Inferior parietal cortex (tissue), 1 donor: ENCODE results near the gene CEP192.
"Not testable (repeated sequence)": the region's sequence is repeated elsewhere in the genome, so short reads cannot be mapped to it uniquely, and the experiment has no call there.

Source experiments
- DNase-seq: peaks from one replicate; pipeline ENCODE4 v3.0.0-alpha.2; 2016; ENCODE audit errors: extremely low spot score

Gene CEP192

GRCh38 chr18:12993439-12993838 is 2.3 kb downstream of the CEP192 start:
- no peak for DNase-seq

GRCh38 chr18:12995424-12995823 is 4.3 kb downstream of the CEP192 start:
- DNase-seq = no peak

- no peak for DNase-seq
Observed at GRCh38 chr18:12995952-12996477, 4.9 kb downstream of the CEP192 start.

- DNase-seq = no peak
Observed at GRCh38 chr18:12996661-12997292, 5.6 kb downstream of the CEP192 start.

DNA sequence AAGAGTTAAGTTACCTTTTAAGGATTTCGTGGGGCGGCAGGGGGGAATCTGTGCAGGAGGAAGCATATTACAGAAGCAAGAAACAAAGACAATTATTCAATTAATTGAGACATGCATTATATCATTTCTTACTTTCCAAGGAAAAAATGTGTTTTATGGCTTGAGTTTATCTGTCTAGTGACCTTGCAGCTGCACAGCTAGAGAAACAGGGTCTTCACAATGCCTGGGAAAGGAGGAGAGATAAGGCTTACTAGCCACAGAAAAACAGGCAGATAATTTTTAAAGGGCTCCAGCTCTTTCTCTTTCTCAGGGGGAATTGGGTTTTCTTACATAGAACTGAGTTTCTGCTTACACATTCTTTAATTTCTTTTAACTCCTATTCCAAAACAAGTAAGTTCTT is 6.2 kb downstream of the CEP192 start:
- not testable (repeated sequence) for DNase-seq

DNA sequence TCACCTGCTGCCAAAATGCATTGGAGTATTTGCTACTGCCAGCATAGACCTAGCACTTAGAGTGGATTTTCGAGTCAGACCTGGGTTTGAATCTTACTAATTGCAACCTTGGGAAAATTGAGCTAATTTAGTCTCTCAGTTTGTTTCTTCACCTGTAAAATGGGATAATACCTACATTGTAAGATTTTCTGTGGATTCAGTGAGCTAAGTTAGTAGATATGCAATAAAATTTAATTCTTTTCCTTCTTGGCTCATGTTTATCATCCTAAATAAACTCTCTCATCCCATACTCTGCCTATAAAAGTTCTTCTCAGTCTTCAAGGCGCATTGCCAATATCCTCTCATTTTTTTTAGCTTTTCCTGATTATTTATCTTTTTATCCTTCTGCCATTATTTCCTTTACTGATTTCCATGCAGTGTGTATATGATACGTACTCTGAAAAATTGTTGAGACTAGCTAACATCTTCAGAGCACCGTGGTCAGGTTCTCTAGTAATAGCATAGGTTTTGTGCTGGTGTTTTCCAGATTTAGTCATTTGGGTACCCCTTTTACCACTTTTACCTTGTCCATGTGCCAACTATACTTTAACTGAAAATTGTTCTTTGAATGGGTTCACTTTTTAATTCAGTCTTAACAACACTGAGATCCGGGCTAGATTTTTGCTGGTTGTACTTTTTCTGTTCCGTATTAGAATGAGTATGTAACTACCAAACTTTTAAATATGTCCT is 7.3 kb downstream of the CEP192 start:
- no peak for DNase-seq

DNA sequence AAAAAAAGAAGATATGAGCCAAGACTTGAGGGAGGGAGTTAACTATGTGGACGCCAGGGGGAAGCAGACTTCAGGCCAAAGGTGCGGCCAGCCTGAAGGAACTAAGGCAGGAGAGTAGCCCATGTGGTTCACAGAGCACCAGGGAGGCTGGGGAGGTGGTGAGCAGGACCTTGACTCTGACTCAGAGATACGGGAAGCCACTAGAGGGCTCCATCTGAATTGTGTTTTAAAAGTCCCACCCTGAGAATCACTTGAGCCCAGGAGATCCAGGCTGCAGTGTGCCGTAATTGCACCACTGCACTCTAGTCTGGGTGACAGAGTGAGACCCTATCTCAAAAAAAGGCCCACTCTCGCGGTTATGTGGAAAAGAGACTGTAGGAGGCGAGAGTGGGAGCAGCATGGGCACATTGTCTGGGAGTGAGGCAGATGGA is 12.3 kb downstream of the CEP192 start:
- peak; percentile 34 for DNase-seq

GRCh38 chr18:13004396-13004795 is 13.2 kb downstream of the CEP192 start:
- no peak for DNase-seq

- no peak for DNase-seq
Observed at GRCh38 chr18:13005289-13005688, 14.1 kb downstream of the CEP192 start.

DNA sequence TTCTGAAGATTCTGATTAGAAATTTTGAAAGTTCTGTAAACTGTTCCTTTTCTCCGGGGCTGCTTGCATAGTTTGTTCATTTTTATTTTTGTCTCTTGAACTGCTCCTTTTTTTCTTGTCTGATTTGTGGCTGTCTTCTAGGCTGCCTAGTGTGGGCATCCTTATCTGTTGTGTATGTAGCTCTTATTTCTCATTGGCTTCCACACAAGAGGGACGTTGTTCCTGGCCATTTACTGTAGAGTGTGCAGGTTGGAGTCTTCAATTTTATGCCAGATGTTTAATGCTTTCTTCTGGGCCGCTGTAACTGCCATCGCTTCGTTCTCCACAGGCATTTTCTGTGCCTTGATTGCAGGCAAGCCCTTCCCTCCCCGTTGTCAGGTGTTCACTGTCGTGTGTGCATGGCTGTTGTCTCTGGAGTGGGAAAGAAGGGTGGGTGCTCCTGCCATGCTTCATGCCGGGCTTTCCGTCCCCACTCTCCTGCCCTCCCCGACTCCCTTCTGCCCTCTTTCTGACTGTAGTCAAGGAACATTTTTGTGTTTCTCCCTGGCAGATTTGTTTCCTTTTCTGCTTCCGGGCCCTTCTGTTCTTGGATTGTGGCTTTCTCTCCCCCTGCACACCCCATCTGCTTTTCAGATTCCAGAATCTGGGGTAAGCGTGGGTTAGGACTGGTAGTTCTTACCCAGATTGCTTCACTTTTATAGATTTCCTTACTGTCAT is 15.5 kb downstream of the CEP192 start:
- no peak for DNase-seq

DNA sequence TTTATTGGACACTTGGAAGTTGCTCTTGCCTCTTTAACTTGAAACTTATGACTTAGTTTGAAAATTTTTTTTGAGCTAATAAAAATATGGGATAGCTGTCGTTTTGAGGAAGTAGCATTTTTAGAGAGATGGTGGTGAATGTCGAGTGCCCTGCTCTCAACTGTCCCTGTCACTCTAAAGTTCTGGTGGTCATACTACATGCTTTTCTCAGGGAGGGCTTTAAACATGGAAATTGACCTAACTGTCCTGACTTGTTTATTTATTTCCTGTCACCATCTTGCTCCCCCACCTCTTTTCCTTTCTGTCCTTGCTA is 16.0 kb downstream of the CEP192 start:
- no peak for DNase-seq

DNA sequence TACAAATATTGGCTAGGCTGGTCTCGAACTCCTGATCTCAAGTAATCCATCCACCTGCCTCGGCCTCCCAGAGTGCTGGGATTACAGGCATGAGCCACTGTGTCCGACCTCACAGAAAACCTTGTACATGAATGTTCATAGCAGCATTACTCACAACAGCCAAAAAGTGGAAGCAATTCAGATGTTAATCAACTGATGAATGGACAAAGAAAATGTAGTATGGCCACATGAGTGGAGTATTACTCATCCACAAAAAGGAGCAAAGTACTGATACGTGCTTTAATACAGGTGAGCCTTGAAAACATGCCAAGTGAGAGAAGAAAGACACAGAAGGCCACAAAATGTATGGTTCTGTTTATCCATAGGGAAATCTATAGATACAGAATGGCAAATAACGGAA is 20.6 kb downstream of the CEP192 start:
- no peak for DNase-seq

DNA sequence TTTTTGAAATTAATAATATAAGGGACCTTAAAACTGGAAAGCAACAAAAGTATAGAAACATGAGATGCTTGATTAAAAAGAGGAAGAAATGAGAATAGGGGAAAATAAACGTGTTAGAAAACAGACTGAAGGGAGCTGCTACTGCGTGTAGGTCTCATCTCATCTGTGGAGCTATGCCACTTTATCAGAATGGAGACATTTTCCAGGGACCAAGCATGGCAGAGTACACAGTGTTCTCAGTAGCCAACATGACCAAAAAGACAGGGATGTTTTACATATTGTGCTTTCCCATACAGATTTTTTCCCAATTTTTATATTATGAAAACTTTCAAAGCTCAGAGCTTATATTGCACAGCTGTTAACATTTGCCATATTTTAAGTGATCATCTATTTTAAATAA is 23.1 kb downstream of the CEP192 start:
- DNase-seq = no peak

DNA sequence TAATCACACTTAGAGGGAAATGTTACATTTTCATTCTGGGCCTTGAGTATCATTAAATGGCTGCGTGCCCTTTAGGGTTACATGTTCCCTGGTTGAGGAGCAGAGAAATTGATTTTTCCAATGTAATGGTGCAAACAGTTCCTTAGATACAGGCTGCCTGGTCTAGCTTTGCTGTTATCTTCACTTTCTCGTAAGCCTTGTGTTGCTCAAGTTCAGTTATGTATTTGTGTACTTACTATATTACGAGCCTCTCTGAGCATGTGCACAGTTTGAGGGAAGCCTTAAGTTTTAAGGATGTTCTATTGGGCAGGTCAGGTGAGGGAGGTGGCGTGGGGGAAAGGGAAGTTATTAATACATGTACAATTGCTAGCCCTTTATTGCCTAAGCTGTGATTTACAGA is 23.7 kb downstream of the CEP192 start:
- no peak for DNase-seq

DNA sequence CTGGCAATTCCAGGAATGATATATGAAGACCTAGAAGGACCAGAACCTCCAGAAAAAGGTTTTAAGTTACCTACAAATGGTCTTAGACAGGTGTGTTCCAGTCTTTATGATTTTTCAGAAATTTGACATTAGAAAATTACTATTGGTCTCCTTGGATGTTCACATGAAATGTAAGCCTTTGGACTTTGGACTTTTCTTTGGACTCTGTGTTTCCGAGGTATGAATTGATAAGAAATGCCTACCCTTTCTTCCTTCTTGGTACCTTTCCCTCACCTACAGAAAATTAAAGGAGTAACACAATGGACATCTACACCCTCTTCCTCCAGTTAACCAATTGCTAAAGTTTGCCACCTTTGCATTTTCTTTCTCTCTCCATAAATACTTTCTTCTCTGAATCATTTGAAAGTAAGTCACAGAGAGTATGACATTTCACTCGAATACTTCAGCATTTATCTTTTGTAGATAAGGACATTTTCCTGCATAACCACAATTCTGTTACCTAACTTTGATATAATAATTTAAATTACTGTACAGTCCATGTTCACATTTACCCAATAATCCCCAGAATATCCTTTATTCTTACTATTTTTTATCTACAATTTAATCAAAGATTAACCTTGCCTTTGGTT is 26.2 kb downstream of the CEP192 start:
- no peak for DNase-seq

- no peak for DNase-seq
Observed at GRCh38 chr18:13018374-13018773, 27.2 kb downstream of the CEP192 start.

GRCh38 chr18:13019301-13019700 is 28.1 kb downstream of the CEP192 start:
- no peak for DNase-seq

GRCh38 chr18:13022644-13023043 is 31.5 kb downstream of the CEP192 start:
- no peak for DNase-seq

- no peak for DNase-seq
Observed at GRCh38 chr18:13025233-13025632, 34.1 kb downstream of the CEP192 start.

DNA sequence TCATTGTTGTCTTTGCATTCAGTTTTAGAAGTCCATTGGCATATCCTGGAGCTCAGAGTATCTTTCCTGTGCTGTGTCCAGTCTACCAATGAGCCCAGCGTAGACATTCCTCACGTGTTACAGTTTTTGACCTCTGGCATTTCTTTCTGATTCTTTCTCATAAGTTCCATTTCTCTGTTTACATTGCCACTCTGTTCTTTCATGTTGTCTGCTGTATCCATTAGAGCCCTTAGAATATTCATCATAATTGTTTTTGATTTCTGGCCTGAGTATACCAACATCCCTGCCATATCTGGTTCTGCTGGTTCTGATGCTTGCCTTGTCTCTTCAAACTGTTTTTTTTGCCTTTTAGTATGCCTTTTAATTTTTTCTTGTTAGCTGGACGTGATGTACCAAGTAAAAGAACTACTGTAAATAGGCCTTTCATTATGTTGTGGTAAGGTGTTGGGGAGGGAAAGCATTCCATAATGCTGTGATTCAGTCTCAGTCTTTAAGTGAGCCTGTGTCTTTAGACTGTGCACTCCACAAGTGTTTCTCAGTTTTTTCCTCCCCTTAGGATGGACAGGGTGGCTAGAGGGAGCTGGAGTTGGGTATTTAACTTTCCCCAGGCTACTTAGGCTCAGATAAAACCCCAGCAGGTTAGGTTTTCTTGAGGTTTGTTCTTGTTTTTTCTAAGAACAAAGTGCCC is 35.6 kb downstream of the CEP192 start:
- no peak for DNase-seq

GRCh38 chr18:13028869-13029268 is 37.7 kb downstream of the CEP192 start:
- no peak for DNase-seq

DNA sequence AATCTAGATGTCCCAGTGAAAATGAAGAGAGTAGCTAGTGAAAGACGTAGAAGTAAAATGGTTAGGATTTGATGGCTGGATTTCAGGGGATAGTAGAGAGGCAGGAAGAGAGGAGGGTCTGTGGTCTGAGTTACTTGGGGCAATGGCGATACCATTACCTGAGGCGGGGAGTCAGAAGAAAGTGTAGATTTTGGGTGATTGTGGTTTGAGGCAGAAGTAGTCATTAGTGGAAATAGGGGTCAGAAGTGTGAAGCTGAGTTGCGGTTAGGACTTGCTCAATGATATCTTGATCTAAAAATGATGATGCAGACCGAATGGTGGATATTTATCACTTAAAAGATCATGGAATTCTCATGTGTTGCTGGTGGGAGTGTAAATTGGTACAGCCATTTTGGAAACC is 41.0 kb downstream of the CEP192 start:
- DNase-seq = no peak
